GM23338 (cell line): ENCODE data around the gene SORL1-AS1.

Experiments
- ATAC-seq: fragments of 200-7000 bp; cut with Tn5 transposase; 3 replicates; pipeline ENCODE4 v1.9.1; 2020
- DNase-seq: peaks from one replicate; pipeline ENCODE4 v3.0.0-alpha.2; 2015; ENCODE audit warnings: low spot score
- H2AFZ ChIP-seq: fragments of 200-600 bp; sonication (generic); 2 replicates; pipeline ENCODE4 v1.8.0; 2016; ENCODE audit warnings: antibody characterized with exemption, mild to moderate bottlenecking, moderate library complexity
- H3F3A ChIP-seq: fragments of 200-600 bp; sonication (generic); replicated peaks from 2 replicates; pipeline ENCODE4 v1.8.0; 2017; ENCODE audit warnings: antibody characterized with exemption, mixed run types, low read depth
- H3K27ac ChIP-seq: fragments of 200-600 bp; sonication (generic); 2 replicates; pipeline ENCODE4 v1.6.1; 2016; ENCODE audit warnings: low read depth
- H3K27me3 ChIP-seq: fragments of 200-600 bp; sonication (generic); 2 replicates; pipeline ENCODE4 v1.8.0; 2016; ENCODE audit warnings: mild to moderate bottlenecking, mixed run types, moderate library complexity; ENCODE audit not compliant: insufficient read depth
- H3K36me3 ChIP-seq: fragments of 200-600 bp; sonication (generic); 2 replicates; pipeline ENCODE4 v1.8.0; 2016; ENCODE audit warnings: mild to moderate bottlenecking; ENCODE audit not compliant: insufficient read depth
- H3K4me1 ChIP-seq: fragments of 200-600 bp; sonication (generic); 2 replicates; pipeline ENCODE4 v1.8.0; 2016; ENCODE audit warnings: mild to moderate bottlenecking, moderate library complexity; ENCODE audit not compliant: insufficient read depth
- H3K4me2 ChIP-seq: fragments of 200-600 bp; sonication (generic); 2 replicates; pipeline ENCODE4 v1.7.1; 2017; ENCODE audit warnings: mixed run types
- H3K4me3 ChIP-seq: fragments of 200-600 bp; sonication (generic); 2 replicates; pipeline ENCODE4 v1.6.1; 2016; ENCODE audit warnings: mixed run types
- H3K79me2 ChIP-seq: fragments of 200-600 bp; sonication (generic); replicated peaks from 2 replicates; pipeline ENCODE4 v1.8.0; 2017; ENCODE audit warnings: mild to moderate bottlenecking; ENCODE audit not compliant: insufficient read depth
- H3K9me2 ChIP-seq: fragments of 200-600 bp; sonication (generic); 2 replicates; pipeline ENCODE4 v1.8.0; 2017; ENCODE audit not compliant: insufficient read depth
- H4K20me1 ChIP-seq: fragments of 200-600 bp; sonication (generic); replicated peaks from 2 replicates; pipeline ENCODE4 v1.8.0; 2017; ENCODE audit warnings: mild to moderate bottlenecking; ENCODE audit not compliant: insufficient read depth
- H3K27ac Mint-ChIP-seq: 2 replicates; pipeline ENCODE4 v1.8.0; 2020; ENCODE audit warnings: inconsistent platforms, mild to moderate bottlenecking, moderate library complexity, mixed read lengths
- H3K27me3 Mint-ChIP-seq: 3 replicates; pipeline ENCODE4 v1.8.0; 2022; ENCODE audit warnings: low read depth, mild to moderate bottlenecking, moderate library complexity, mixed read lengths, inconsistent platforms; ENCODE audit not compliant: insufficient read depth, poor library complexity
- H3K36me3 Mint-ChIP-seq: 3 replicates; pipeline ENCODE4 v1.8.0; 2021; ENCODE audit warnings: low read depth, mild to moderate bottlenecking, inconsistent platforms, moderate library complexity, mixed read lengths
- H3K4me1 Mint-ChIP-seq: 3 replicates; pipeline ENCODE4 v1.8.0; 2020; ENCODE audit warnings: mild to moderate bottlenecking, inconsistent platforms, mixed read lengths
- H3K4me3 Mint-ChIP-seq: 3 replicates; pipeline ENCODE4 v1.8.0; 2021; ENCODE audit warnings: moderate library complexity, mild to moderate bottlenecking, inconsistent platforms, mixed read lengths
- H3K9me3 Mint-ChIP-seq: 3 replicates; pipeline ENCODE4 v1.8.0; 2020; ENCODE audit warnings: moderate library complexity, mild to moderate bottlenecking, inconsistent platforms, mixed read lengths
- CREB1 ChIP-seq: fragments of 250-450 bp; sonication (Bioruptor Pico); IDR thresholded peaks from 2 replicates; pipeline ENCODE4 v1.5.0; 2020; ENCODE audit warnings: low read depth, mild to moderate bottlenecking, moderate library complexity
- EZH2 ChIP-seq: fragments of 200-600 bp; sonication (generic); IDR thresholded peaks from one replicate; pipeline ENCODE4 v1.8.0; 2017; ENCODE audit warnings: antibody characterized with exemption, mild to moderate bottlenecking, low read depth; ENCODE audit not compliant: unreplicated experiment
- EZH2phosphoT487 ChIP-seq: fragments of 200-600 bp; sonication (generic); IDR thresholded peaks from one replicate; pipeline ENCODE4 v1.8.1; 2018; ENCODE audit warnings: antibody characterized with exemption; ENCODE audit not compliant: unreplicated experiment
- JUNB ChIP-seq: IDR thresholded peaks from one replicate; pipeline ENCODE4 v1.6.1; 2016; ENCODE audit warnings: antibody characterized with exemption; ENCODE audit not compliant: unreplicated experiment
- NANOG ChIP-seq: IDR thresholded peaks from 2 replicates; pipeline ENCODE4 v1.6.1; 2016; ENCODE audit warnings: antibody characterized with exemption, borderline replicate concordance
- POLR2AphosphoS5 ChIP-seq: IDR thresholded peaks from 2 replicates; pipeline ENCODE4 v1.6.1; 2016; ENCODE audit warnings: antibody characterized with exemption, low read depth
- STAT1 ChIP-seq: IDR thresholded peaks from one replicate; pipeline ENCODE4 v1.6.1; 2016; ENCODE audit warnings: antibody characterized with exemption; ENCODE audit not compliant: unreplicated experiment
- ZNF114 ChIP-seq: fragments of 250-450 bp; sonication (Bioruptor Pico); IDR thresholded peaks from 2 replicates; pipeline ENCODE4 v1.5.0; 2020; ENCODE audit warnings: mild to moderate bottlenecking, moderate library complexity
- ZNF331 ChIP-seq: fragments of 250-450 bp; sonication (Bioruptor Pico); IDR thresholded peaks from 2 replicates; pipeline ENCODE4 v1.5.0; 2020; ENCODE audit warnings: low read depth, mild to moderate bottlenecking, moderate library complexity
- TF ChIP-seq, protein P1 (sequence below), 2 experiments: fragments of 200-600 bp in 1 of 2; sonication (generic) in 1 of 2; conservative IDR thresholded peaks; 2 replicates each; pipeline versions ENCODE4 v1.5.1 to v1.6.1; 2016 to 2017; ENCODE audit warnings: antibody characterized with exemption in 2 of 2, low read depth in 2 of 2, mild to moderate bottlenecking in 2 of 2, moderate library complexity in 1 of 2
- TF ChIP-seq, protein P2 (sequence below): IDR thresholded peaks from one replicate; pipeline ENCODE4 v1.6.1; 2018; ENCODE audit warnings: antibody characterized with exemption; ENCODE audit not compliant: unreplicated experiment
- TF ChIP-seq, protein P3 (sequence below): IDR thresholded peaks from 2 replicates; pipeline ENCODE4 v1.6.1; 2016; ENCODE audit warnings: antibody characterized with exemption

The SORL1-AS1 gene

GRCh38 chr11:121483805-121484480, 31.2 kb upstream of the SORL1-AS1 start (continued):
- TF ChIP-seq, protein P1, sequence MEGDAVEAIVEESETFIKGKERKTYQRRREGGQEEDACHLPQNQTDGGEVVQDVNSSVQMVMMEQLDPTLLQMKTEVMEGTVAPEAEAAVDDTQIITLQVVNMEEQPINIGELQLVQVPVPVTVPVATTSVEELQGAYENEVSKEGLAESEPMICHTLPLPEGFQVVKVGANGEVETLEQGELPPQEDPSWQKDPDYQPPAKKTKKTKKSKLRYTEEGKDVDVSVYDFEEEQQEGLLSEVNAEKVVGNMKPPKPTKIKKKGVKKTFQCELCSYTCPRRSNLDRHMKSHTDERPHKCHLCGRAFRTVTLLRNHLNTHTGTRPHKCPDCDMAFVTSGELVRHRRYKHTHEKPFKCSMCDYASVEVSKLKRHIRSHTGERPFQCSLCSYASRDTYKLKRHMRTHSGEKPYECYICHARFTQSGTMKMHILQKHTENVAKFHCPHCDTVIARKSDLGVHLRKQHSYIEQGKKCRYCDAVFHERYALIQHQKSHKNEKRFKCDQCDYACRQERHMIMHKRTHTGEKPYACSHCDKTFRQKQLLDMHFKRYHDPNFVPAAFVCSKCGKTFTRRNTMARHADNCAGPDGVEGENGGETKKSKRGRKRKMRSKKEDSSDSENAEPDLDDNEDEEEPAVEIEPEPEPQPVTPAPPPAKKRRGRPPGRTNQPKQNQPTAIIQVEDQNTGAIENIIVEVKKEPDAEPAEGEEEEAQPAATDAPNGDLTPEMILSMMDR (conservative IDR thresholded peaks at IDR 0.05; ENCODE audit: low read depth in 2 of 2) = no peak
- TF ChIP-seq NANOG = no peak
- TF ChIP-seq, protein P2, sequence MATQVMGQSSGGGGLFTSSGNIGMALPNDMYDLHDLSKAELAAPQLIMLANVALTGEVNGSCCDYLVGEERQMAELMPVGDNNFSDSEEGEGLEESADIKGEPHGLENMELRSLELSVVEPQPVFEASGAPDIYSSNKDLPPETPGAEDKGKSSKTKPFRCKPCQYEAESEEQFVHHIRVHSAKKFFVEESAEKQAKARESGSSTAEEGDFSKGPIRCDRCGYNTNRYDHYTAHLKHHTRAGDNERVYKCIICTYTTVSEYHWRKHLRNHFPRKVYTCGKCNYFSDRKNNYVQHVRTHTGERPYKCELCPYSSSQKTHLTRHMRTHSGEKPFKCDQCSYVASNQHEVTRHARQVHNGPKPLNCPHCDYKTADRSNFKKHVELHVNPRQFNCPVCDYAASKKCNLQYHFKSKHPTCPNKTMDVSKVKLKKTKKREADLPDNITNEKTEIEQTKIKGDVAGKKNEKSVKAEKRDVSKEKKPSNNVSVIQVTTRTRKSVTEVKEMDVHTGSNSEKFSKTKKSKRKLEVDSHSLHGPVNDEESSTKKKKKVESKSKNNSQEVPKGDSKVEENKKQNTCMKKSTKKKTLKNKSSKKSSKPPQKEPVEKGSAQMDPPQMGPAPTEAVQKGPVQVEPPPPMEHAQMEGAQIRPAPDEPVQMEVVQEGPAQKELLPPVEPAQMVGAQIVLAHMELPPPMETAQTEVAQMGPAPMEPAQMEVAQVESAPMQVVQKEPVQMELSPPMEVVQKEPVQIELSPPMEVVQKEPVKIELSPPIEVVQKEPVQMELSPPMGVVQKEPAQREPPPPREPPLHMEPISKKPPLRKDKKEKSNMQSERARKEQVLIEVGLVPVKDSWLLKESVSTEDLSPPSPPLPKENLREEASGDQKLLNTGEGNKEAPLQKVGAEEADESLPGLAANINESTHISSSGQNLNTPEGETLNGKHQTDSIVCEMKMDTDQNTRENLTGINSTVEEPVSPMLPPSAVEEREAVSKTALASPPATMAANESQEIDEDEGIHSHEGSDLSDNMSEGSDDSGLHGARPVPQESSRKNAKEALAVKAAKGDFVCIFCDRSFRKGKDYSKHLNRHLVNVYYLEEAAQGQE = no peak
- TF ChIP-seq CREB1 = no peak
- TF ChIP-seq ZNF331 (CRISPR knock-in tag) = no peak
- no peak for TF ChIP-seq JUNB

DNA sequence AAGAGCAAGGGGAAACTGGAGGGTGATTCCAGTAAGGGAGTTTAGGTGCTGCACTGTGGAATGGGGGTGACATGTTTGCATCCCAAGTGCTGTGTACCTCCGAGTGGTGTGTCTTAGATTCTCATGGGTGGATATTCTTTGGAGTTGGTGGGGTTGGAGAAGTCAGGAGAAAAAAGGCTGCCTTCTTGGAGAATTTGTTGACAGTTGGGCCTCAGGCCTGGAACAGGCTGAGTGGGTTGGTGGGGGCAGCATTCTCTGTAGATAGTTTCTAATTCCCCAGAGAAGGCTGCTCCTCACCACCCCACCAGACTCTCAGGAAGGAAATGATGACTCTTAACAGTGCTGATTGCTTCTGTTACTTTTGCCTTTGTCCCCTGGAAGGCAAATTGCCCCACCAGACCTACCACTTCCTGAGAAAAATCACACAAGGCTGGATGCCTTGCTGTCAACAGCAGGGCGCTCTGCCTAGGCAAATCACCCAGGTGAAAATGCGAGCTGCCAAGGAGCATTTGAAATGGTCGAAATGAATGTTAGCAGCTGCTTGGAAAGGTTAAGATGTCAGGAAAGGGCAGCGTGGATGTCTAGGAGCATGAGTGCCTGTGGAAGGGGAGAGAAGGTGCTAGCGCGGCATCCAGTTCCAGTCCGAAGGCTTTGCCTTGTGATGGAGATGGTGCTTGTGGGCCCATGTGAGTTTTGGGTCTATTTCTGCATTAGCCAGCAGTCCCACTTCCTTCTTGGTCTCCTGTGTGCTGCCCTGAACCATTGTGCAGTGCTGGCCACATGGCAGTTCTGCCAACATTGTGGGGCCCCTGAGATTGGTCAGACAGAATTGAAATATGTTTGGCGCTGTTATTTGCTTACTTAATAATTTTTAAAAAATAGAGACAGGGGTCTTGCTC, 29.7 kb upstream of the SORL1-AS1 start:
- Histone ChIP-seq H3K4me2 (no peak overlapping the region), H3K9me2 (no peaks in the 10 kb centered on the region), H3K4me1 (peaks cover 35% of the 10 kb centered on the region), H3K27ac (no peak overlapping the region), H3K79me2 (peaks cover 34% of the 10 kb centered on the region), H3K27me3 (no peaks in the 10 kb centered on the region), H3K36me3 (peaks cover 10% of the 10 kb centered on the region; the same call in 1 of the 2 replicates), H2AFZ (no peak overlapping the region), H3K4me3 (no peak overlapping the region), H3F3A (peaks cover 13% of the 10 kb centered on the region), H4K20me1 (no peaks in the 10 kb centered on the region; the same call in 1 of the 2 replicates)
- Mint-ChIP-seq H3K36me3 (peaks cover 28% of the 10 kb centered on the region), H3K27me3 (peaks cover 8% of the 10 kb centered on the region), H3K4me3 (no peak overlapping the region), H3K27ac (peak overlapping the region; percentile 60), H3K4me1 (peaks cover 47% of the 10 kb centered on the region), H3K9me3 (no peaks in the 10 kb centered on the region)
- ATAC-seq = no peak
- no peak for DNase-seq
- no peak for TF ChIP-seq CREB1
- no peak for TF ChIP-seq EZH2phosphoT487
- no peak for TF ChIP-seq JUNB
- TF ChIP-seq, protein P3, sequence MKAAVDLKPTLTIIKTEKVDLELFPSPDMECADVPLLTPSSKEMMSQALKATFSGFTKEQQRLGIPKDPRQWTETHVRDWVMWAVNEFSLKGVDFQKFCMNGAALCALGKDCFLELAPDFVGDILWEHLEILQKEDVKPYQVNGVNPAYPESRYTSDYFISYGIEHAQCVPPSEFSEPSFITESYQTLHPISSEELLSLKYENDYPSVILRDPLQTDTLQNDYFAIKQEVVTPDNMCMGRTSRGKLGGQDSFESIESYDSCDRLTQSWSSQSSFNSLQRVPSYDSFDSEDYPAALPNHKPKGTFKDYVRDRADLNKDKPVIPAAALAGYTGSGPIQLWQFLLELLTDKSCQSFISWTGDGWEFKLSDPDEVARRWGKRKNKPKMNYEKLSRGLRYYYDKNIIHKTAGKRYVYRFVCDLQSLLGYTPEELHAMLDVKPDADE = no peak
- no peak for TF ChIP-seq ZNF331 (CRISPR knock-in tag)
- TF ChIP-seq, protein P1 (conservative IDR thresholded peaks at IDR 0.05; ENCODE audit: low read depth in 2 of 2) = no peak
- TF ChIP-seq EZH2 = no peak
- TF ChIP-seq ZNF114 = no peak
- TF ChIP-seq POLR2AphosphoS5 = no peak
- TF ChIP-seq, protein P2 = no peak
- TF ChIP-seq NANOG = no peak
- no peak for TF ChIP-seq STAT1
